NCI-H774 (cell line): ENCODE measurements around the gene SLC7A5.
"Not testable (repeated sequence)": the region's sequence is repeated elsewhere in the genome, so short reads cannot be mapped to it uniquely, and the experiment has no call there.

Experiments
- DNase-seq: peaks from one replicate; lab custom pipeline; 2025; lab: John Stamatoyannopoulos, UW

Gene SLC7A5

GRCh38 chr16:87794485-87795078, 74.7 kb downstream of the SLC7A5 start:
- no peak for DNase-seq

GRCh38 chr16:87792205-87792565, 77.1 kb downstream of the SLC7A5 start:
- no peak for DNase-seq

- no peak for DNase-seq
Observed at GRCh38 chr16:87791295-87792204, 77.8 kb downstream of the SLC7A5 start.

GRCh38 chr16:87790292-87791100, 78.8 kb downstream of the SLC7A5 start:
- no peak for DNase-seq

- no peak for DNase-seq
Observed at GRCh38 chr16:87789437-87790291, 79.6 kb downstream of the SLC7A5 start.

GRCh38 chr16:87788730-87789436, 80.4 kb downstream of the SLC7A5 start:
- not testable (repeated sequence) for DNase-seq

GRCh38 chr16:87787451-87788091, 81.7 kb downstream of the SLC7A5 start:
- not testable (repeated sequence) for DNase-seq

- no peak for DNase-seq
Observed at GRCh38 chr16:87784812-87785211, 84.5 kb downstream of the SLC7A5 start.

- DNase-seq, result no peak
Observed at GRCh38 chr16:87782033-87782432, 87.3 kb downstream of the SLC7A5 start.

GRCh38 chr16:87780385-87780989, 88.8 kb downstream of the SLC7A5 start:
- DNase-seq, result peak; percentile 15
